ENCODE measurements around the gene SLC26A1.

SLC26A1 gene

DNA sequence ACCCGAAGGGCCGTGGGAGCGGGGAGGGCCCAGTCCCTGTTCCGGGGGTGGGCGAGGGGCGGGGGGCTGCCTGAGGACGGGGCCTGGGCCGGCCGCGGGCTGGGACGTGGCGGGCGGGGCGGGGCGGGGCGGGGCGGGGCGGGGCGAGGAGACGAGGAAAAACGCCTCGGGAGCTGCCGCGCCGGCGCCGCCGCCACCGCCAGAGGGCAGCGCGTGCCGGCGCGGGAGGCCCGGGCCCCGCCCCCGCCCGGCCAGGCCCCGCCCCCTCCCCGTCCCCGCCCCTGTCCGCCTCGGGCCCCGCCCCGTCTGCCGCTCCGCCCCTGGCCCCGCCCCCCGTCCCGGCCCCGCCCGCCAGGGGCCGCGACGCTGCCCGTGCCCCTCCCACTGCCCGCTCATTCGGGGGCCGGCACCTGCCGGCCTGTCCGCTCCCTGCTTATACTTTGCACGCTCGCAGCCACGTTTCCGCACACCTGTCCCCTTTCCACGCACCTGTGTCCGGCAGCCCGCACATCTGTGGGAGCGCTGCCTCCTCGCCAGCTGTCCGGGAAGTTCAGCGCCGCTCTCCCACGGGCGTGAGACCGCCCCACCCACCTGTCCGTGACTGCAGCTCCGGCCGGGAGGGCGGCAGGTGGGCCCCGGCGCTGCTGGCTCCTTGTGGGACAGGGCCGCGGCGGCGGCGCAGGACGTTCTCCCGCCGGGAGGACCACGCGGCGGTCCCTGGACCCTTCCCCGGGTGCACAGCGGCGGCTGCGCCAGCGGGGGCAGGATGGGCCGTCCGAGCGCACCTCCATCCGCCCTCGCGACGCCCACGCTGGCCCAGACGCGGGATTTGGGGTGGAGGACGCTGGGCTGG lies 16.6 kb upstream of the SLC26A1 start:
- ChIA-PET CTCF (interaction anchor here (0.9 to 1.6 kb wide), 5 partner anchors 10 to 340 kb away, joined by 3 to 4 read pairs (median 3); no protein-coding TSS in a partner anchor), POLR2A (no interaction called here)
- peak; percentile 40 for TF ChIP-seq CTCF (IDR thresholded peaks at IDR 0.05; ENCODE audit: control extremely low read depth, extremely low read depth, low read depth, missing control alignments)
- DNase-seq (ENCODE audit: extremely low spot score), result peak; percentile 92

DNA sequence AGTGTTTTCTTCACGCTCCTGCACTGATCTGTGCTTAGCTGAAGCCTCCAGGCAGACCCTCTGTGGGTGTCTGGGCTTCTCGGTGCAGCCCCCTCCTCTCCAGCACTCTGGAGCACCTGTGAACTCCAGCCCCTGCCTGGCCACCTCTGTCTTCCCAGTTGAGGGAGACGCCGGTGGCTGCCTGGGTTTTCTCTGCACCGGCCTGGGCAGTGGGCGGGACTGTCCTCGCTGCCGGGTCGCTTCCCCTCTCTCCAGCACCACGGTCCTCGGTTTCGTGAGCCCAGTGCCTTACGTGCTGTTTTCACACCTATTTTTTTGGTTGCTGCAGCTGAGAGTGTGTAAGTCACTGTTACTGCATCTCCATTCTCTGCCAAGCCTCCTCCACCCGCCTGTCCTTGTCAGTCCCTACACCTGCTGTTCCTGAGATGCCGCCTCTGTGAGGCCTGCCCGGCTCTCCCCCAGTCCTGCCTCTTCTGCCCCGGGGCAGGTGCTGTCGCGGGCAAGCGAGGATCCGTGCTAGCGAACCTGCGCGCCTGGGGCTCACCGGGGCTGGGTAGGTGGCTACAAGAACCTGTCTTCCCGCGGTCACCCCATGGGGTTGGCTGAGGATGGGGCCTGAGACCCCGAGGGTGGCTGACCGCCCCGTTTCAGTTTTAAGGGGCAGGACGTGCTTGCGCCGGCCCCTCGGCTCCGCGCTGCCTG lies 15.8 kb upstream of the SLC26A1 start:
- ChIA-PET POLR2A (no interaction called here), CTCF (no interaction called here)
- no peak for TF ChIP-seq CTCF (IDR thresholded peaks at IDR 0.05; ENCODE audit: control extremely low read depth, extremely low read depth, low read depth, missing control alignments)
- no peak for DNase-seq (ENCODE audit: extremely low spot score)

DNA sequence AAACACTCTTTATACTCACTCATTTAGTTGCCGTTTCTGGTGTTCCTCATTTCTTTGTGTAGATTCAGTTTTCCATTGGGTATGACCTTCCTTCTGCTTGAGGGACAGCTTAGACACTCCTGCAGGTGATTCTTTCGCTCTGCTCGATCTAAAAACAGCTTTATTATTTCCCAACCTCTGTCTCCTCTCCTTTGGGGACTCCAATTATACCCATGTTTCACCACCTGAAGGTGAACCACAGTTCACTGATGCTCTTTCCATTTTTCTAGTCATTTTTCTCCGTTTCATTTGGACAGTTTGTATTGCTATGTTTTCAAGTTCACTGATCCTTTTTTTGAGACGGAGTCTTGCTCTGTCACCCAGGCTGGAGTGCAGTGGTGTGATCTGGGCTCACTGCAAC lies 13.7 kb upstream of the SLC26A1 start:
- DNase-seq (ENCODE audit: extremely low spot score), result no peak
- ChIA-PET POLR2A (no interaction called here), CTCF (no interaction called here)
- no peak for TF ChIP-seq CTCF (IDR thresholded peaks at IDR 0.05; ENCODE audit: control extremely low read depth, extremely low read depth, low read depth, missing control alignments)

DNA sequence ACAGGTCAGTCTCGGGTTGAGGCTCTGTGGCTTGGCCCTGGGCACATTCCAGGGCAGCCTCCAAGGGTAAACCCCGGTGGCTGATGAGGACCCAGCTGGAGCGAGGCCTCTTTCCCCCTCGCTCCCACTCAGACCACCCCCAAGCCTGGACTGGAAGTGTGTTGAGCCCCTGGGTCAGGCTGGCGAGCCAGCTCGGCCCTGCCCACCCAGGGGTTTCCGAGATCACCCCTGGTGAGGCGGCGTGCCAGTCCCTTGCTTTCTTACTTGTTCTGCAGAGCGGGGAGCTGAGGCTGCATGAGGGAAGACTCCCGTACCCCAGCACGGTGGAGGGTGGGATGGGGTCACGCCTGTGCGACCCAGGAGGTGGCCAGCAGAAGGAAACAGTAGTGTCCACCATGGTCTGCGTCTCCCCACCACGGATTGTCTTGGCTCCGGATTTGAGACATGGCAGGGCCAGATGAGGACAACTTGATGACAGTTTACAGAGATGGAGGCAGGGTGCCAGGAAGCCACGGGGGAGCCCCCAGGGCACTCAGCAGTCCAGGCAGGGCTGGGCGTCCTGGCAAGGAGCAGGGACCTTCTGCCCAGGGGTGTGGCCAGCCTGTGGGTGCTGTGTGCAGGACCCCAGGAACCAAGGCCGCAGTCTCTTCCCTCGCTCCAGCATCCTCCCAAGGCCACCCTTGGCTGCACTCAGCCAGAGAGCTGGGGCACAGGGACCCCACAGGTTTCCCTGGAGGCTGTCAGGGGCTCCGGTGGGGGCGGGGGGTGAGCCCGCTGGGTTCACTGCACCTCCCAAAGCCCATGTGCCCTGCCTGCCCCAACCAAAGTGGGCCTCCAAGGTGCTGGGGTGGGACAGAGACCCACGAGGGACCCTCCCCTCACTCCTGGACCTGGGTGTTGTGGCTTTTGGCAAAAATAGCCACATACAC lies 11.6 kb upstream of the SLC26A1 start:
- no peak for TF ChIP-seq CTCF (IDR thresholded peaks at IDR 0.05; ENCODE audit: control extremely low read depth, extremely low read depth, low read depth, missing control alignments)
- DNase-seq (ENCODE audit: extremely low spot score), result no peak
- POLR2A ChIA-PET, result no interaction called here
- CTCF ChIA-PET, result interaction anchor here (0.9 to 2.5 kb wide), 3 partner anchors 11 to 262 kb away, joined by 3 to 9 read pairs (median 5); partner anchors contain the start of gene IDUA

DNA sequence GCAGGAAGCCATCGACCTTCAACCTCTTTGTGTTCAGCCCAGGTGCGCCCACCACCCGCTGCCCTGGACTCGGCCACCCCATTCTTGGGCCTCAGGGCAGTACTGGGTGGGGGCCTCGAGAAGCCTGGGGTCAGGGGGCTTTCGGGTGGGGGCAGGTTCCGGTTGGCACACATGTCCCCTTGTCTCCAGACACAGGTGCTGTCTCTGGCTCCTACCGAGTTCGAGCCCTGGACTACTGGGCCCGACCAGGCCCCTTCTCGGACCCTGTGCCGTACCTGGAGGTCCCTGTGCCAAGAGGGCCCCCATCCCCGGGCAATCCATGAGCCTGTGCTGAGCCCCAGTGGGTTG lies 10.8 kb upstream of the SLC26A1 start:
- POLR2A ChIA-PET, result no interaction called here
- DNase-seq (ENCODE audit: extremely low spot score), result no peak
- CTCF ChIA-PET, result interaction anchor here (2.5 kb wide), 1 partner anchor 17 kb away, joined by 9 read pairs; the partner anchor contains the start of gene IDUA
- TF ChIP-seq CTCF (IDR thresholded peaks at IDR 0.05; ENCODE audit: control extremely low read depth, extremely low read depth, low read depth, missing control alignments), result no peak
